ENCODE measurements around the gene HHAT. TPM values are rescaled to one million over a fixed set of nuclear protein-coding genes. Genes with fewer than 3 reads are reported as not detected.

HHAT gene
- total RNA-seq, 4 donors from 2014 or later: 2.4 to 6.0 (median 4.4) TPM

DNA sequence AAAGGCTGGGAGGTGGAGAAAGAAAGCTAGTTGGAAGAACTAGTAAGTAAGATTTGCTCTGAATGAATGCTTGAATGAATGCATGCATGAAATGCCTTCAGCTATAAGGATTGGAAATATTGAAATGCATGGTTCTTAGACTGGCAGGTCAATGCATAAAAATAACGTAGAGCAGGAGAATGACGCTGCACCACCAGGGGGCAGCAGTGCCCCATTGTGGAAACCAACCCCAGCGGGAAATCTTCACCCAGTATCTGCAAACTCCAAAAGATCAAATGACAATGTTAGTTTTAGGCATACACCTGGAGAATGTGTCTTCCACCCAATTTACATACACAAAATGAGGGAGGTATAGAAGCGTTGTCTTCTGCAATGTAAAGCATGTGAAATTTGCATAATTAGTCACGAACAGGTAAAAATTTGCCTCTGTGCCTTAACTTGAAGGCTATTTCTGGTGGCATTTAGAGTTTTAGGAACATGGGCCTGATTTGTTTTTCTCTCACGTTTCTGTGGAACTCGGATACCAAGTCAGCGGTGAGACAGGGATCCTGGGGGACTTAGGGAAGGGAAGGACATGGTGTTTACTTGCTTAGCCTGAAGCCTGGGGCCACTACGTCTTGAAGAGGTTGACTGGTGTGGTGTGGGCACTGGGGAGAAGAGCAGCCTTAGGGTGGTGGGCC lies 78.6 kb downstream of the HHAT start:
- no peak for TF ChIP-seq CTCF (IDR thresholded peaks at IDR 0.05; ENCODE audit: low read depth)

DNA sequence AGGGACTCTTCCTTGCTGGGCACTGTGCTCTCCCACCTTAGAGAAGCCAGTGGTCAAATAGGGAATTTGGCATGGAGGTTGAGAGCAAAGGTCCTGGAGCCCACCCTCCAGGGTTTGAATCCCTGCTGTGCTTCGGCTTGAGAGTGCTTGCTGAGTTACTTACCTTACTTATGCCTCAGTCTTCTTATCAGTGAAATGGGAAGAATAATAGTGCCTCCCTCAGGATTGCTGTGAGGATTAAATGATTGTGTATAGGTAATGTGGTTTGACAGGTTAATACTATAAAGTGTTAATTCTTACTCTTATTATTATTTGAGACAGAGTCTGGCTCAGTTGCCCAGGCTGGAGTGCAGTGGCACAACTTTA lies 79.2 kb downstream of the HHAT start:
- no peak for TF ChIP-seq CTCF (IDR thresholded peaks at IDR 0.05; ENCODE audit: low read depth)

GRCh38 chr1:210412240-210412639 lies 83.5 kb downstream of the HHAT start:
- TF ChIP-seq CTCF (IDR thresholded peaks at IDR 0.05; ENCODE audit: low read depth): no peak

- TF ChIP-seq CTCF (IDR thresholded peaks at IDR 0.05; ENCODE audit: low read depth): no peak
Observed at GRCh38 chr1:210413951-210414350, 85.2 kb downstream of the HHAT start.

DNA sequence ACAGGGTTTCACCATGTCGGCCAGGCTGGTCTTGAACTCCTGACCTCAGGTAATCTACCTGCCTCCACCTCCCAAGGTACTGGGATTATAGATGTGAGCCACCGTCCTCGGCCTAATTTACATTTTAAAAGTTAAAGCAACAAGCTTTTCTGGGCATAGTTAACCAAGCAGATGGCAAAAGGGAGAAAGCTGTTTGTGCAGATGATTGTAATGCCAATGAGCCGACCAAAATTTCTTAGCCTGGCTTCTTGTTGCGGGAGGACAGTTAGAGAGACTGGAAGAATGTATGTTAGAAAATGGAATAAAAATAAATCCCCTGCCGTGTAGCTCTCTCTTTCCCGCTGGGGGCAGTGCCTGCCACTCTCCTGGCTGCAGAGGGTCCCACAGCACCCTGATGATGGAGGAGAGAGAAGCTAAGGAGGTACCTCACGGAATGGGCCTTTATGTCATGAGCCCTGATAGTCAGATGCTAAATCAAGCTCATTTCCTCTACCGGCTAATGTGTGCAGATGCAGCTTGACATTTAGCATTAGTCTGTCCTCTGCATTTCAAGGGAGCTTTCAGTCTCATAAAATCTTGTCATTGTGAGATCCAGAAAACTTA lies 87.2 kb downstream of the HHAT start:
- no peak for TF ChIP-seq CTCF (IDR thresholded peaks at IDR 0.05; ENCODE audit: low read depth)

DNA sequence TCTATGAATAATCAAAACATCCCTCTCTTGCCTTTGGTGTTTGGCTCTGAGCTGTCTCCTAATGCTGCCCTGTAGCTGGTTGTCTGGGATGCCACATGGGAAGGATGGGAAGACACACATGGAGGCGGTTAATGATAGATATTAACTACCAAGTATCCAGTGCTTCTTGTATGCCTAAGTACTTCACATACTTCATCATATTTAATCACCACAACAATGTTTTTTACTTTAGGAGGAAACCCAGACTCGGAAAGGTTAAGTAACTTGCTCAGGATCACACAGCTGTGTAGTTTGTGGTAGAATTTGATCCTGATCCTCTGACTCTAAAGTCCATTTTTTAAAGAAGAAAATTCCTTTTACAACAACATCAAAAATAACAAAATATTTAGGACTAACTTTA lies 88.0 kb downstream of the HHAT start:
- TF ChIP-seq CTCF (IDR thresholded peaks at IDR 0.05; ENCODE audit: low read depth): no peak

DNA sequence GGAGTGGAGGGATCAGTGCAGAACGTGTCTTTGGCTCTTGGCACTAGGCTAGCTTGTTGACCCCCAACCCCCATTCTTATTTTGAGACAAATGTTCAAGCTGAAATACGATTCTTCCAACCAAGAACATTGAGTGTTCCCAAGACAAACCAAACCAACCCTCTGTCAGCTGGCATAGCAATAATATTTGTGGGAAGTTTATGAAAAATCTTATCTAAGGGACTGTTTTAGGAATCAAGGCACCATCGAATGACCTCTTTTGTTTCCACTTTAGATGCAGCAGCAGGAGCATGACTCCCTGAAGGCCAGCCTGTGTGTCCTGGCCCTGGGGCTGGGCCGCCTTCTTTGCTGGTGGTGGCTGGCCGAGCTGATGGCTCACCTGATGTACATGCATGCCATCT lies 89.2 kb downstream of the HHAT start:
- TF ChIP-seq CTCF (IDR thresholded peaks at IDR 0.05; ENCODE audit: low read depth): no peak

Measured in subcutaneous adipose tissue (tissue), 4 donors.